Neural progenitor cell (in vitro differentiated cells): Measurements from ENCODE around the gene SH3BP2.

Experiments used
- EZH2 ChIP-seq: fragments of 200-600 bp; sonication (generic); IDR thresholded peaks from 2 replicates; pipeline ENCODE4 v1.6.1; 2017; ENCODE audit warnings: antibody characterized with exemption, mild to moderate bottlenecking, moderate library complexity
- EZH2phosphoT487 ChIP-seq: fragments of 200-600 bp; sonication (generic); IDR thresholded peaks from 2 replicates; pipeline ENCODE4 v1.6.1; 2017; ENCODE audit warnings: antibody characterized with exemption
- TF ChIP-seq, protein P1 (sequence below): fragments of 200-600 bp; sonication (generic); IDR thresholded peaks from 2 replicates; pipeline ENCODE4 v1.5.1; 2017; ENCODE audit warnings: antibody characterized with exemption, mild to moderate bottlenecking

DNA sequence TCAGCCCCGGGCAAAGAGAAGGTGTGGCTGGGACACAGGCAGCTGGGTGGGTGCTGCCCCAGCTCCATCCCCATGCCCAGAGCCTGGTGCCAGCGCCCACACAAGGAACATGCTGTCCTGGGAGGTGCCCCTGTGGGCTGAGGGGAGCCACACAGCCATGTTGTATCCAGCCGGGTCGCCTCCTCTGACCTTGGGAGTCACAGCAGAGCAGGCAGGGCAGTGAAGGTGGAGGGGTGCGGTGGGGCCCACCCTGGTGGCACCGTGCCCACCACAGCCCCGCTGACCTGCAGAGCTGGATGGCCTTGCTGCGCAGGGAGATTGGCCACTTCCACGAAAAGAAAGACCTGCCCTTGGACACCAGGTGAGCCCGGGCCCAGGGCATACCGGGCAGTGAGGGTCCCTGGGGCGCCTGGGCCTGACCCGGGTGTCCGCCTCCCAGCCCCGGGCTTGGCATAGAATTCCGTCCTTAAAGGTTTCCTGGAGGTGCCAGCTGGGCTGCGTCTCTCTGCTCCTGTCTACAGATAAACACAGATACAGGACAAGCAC is 32.0 kb downstream of the SH3BP2 start:
- TF ChIP-seq EZH2phosphoT487 (no peak), EZH2 (no peak)
- TF ChIP-seq, protein P1, sequence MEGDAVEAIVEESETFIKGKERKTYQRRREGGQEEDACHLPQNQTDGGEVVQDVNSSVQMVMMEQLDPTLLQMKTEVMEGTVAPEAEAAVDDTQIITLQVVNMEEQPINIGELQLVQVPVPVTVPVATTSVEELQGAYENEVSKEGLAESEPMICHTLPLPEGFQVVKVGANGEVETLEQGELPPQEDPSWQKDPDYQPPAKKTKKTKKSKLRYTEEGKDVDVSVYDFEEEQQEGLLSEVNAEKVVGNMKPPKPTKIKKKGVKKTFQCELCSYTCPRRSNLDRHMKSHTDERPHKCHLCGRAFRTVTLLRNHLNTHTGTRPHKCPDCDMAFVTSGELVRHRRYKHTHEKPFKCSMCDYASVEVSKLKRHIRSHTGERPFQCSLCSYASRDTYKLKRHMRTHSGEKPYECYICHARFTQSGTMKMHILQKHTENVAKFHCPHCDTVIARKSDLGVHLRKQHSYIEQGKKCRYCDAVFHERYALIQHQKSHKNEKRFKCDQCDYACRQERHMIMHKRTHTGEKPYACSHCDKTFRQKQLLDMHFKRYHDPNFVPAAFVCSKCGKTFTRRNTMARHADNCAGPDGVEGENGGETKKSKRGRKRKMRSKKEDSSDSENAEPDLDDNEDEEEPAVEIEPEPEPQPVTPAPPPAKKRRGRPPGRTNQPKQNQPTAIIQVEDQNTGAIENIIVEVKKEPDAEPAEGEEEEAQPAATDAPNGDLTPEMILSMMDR, result no peak
